IMR-90 (cell line): ENCODE results near the gene PTPMT1. TPM values are rescaled to one million over a fixed set of nuclear protein-coding genes. Genes with fewer than 3 reads are reported as not detected.

Experiments used
- ATAC-seq: fragments of 200-7000 bp; cut with Tn5 transposase; 2 replicates; pipeline ENCODE4 v1.9.1; 2020; ENCODE audit warnings: low read depth, mild to moderate bottlenecking, moderate library complexity
- BruUV-seq: library from RNA; stranded (reverse); fragments of 400-500 nt; replicated peaks from 2 replicates; lab custom pipeline; 2021; lab: Mats Ljungman, UMichigan
- CTCF ChIA-PET: fragments of 300-600 bp; formaldehyde crosslinking; extraction: SDS; loops from one replicate; lab custom pipeline; 2021; ENCODE audit warnings: antibody characterized with exemption; lab: Yijun Ruan, JAX
- POLR2A ChIA-PET: fragments of 300-600 bp; sonication (Branson Sonifier 250); formaldehyde crosslinking; loops from one replicate; lab custom pipeline; 2022; ENCODE audit warnings: antibody characterized with exemption; ENCODE audit not compliant: unreplicated experiment; lab: Charles Lee
- DNase-seq: peaks from one replicate; pipeline ENCODE4 v3.0.0; 2013
- H2AFZ ChIP-seq: replicated peaks from 2 replicates; pipeline ENCODE3; 2013; ENCODE audit warnings: low read length, mild to moderate bottlenecking; ENCODE audit not compliant: poor library complexity
- H2AK5ac ChIP-seq: 2 replicates; pipeline ENCODE4 v1.6.1; 2013; ENCODE audit warnings: low read depth, low read length, inconsistent platforms
- H2AK9ac ChIP-seq: replicated peaks from 2 replicates; pipeline ENCODE3; 2013; ENCODE audit warnings: mild to moderate bottlenecking, low read depth, low read length, moderate library complexity; ENCODE audit not compliant: poor library complexity
- H2BK120ac ChIP-seq: 2 replicates; pipeline ENCODE4 v1.6.1; 2013; ENCODE audit warnings: low read depth, low read length, inconsistent platforms
- H2BK15ac ChIP-seq: 3 replicates; pipeline ENCODE4 v1.6.1; 2013; ENCODE audit warnings: low read depth, low read length, inconsistent platforms
- H2BK20ac ChIP-seq: 2 replicates; pipeline ENCODE4 v1.6.1; 2013; ENCODE audit warnings: low read depth, mild to moderate bottlenecking, inconsistent platforms, low read length, moderate library complexity
- H2BK5ac ChIP-seq: 2 replicates; pipeline ENCODE4 v1.6.1; 2013; ENCODE audit warnings: mild to moderate bottlenecking, low read depth, low read length, inconsistent platforms; ENCODE audit not compliant: poor library complexity, severe bottlenecking
- H3K14ac ChIP-seq: replicated peaks from 2 replicates; pipeline ENCODE4 v1.6.1; 2013; ENCODE audit warnings: low read depth, low read length, inconsistent platforms
- H3K18ac ChIP-seq: 2 replicates; pipeline ENCODE4 v1.6.1; 2013; ENCODE audit warnings: low read depth, low read length, control low read depth
- H3K23ac ChIP-seq: 2 replicates; pipeline ENCODE4 v1.6.1; 2013; ENCODE audit warnings: low read depth, low read length, inconsistent platforms
- H3K27ac ChIP-seq: 2 replicates; pipeline ENCODE4 v1.5.1; 2013; ENCODE audit warnings: mild to moderate bottlenecking, control low read depth, low read length; ENCODE audit not compliant: insufficient read depth
- H3K27me3 ChIP-seq: 2 replicates; pipeline ENCODE4 v1.6.1; 2013; ENCODE audit warnings: low read length; ENCODE audit not compliant: control insufficient read depth, insufficient read depth
- H3K36me3 ChIP-seq: 2 replicates; pipeline ENCODE4 v1.6.1; 2013; ENCODE audit warnings: low read length, mixed read lengths; ENCODE audit not compliant: control insufficient read depth, insufficient read depth
- H3K4ac ChIP-seq: 2 replicates; pipeline ENCODE4 v1.6.1; 2013; ENCODE audit warnings: low read depth, low read length, inconsistent platforms
- H3K4me1 ChIP-seq: 2 replicates; pipeline ENCODE4 v1.6.1; 2013; ENCODE audit warnings: low read length, mixed read lengths; ENCODE audit not compliant: control insufficient read depth, insufficient read depth
- H3K4me2 ChIP-seq: 2 replicates; pipeline ENCODE4 v1.6.1; 2013; ENCODE audit warnings: low read depth, mild to moderate bottlenecking, control low read depth, low read length, moderate library complexity
- H3K4me3 ChIP-seq: 2 replicates; pipeline ENCODE4 v1.5.1; 2013; ENCODE audit warnings: low read depth, mild to moderate bottlenecking, control low read depth, low read length, moderate library complexity; ENCODE audit not compliant: insufficient read depth
- H3K56ac ChIP-seq: 2 replicates; pipeline ENCODE4 v1.6.1; 2013; ENCODE audit warnings: low read length, inconsistent platforms; ENCODE audit not compliant: insufficient read depth; ENCODE audit errors: extremely low read depth
- H3K79me1 ChIP-seq, 2 experiments: 2 replicates each; pipeline ENCODE4 v1.6.1; 2013; ENCODE audit warnings: low read length in 2 of 2, inconsistent platforms in 1 of 2, low read depth in 1 of 2
- H3K9ac ChIP-seq: 2 replicates; pipeline ENCODE4 v1.6.1; 2013; ENCODE audit warnings: low read depth, low read length, control low read depth
- H3K9me1 ChIP-seq: 2 replicates; pipeline ENCODE4 v1.6.1; 2013; ENCODE audit warnings: low read length, inconsistent platforms; ENCODE audit not compliant: insufficient read depth
- H3K9me3 ChIP-seq: 2 replicates; pipeline ENCODE4 v1.6.1; 2013; ENCODE audit warnings: low read length; ENCODE audit not compliant: control insufficient read depth, insufficient read depth
- H4K20me1 ChIP-seq: 2 replicates; pipeline ENCODE4 v1.6.1; 2013; ENCODE audit warnings: low read length, inconsistent platforms; ENCODE audit not compliant: insufficient read depth
- H4K5ac ChIP-seq: 2 replicates; pipeline ENCODE4 v1.6.1; 2013; ENCODE audit warnings: mild to moderate bottlenecking, low read depth, low read length, control low read depth
- H4K8ac ChIP-seq, 2 experiments: 2 replicates each; pipeline ENCODE4 v1.6.1; 2013; ENCODE audit warnings: low read depth in 2 of 2, low read length in 2 of 2, control low read depth in 1 of 2, inconsistent platforms in 1 of 2
- H4K91ac ChIP-seq: 2 replicates; pipeline ENCODE4 v1.6.1; 2013; ENCODE audit warnings: low read depth, low read length, inconsistent platforms; ENCODE audit not compliant: insufficient read depth
- BHLHE40 ChIP-seq: fragments of 150-350 bp; IDR thresholded peaks from 2 replicates; pipeline ENCODE4 v1.6.1; 2016; ENCODE audit warnings: mild to moderate bottlenecking, low read depth, low read length
- CEBPB ChIP-seq: IDR thresholded peaks from 2 replicates; pipeline ENCODE4 v1.6.1; 2012; ENCODE audit warnings: low read depth, low read length, improper control_type of control experiment
- CHD1 ChIP-seq: IDR thresholded peaks from 2 replicates; pipeline ENCODE4 v1.6.1; 2012; ENCODE audit warnings: low read depth, low read length, improper control_type of control experiment
- CTCF ChIP-seq: conservative IDR thresholded peaks from 2 replicates; pipeline ENCODE4 v1.5.1; 2012; ENCODE audit warnings: mild to moderate bottlenecking, low read depth, low read length, improper control_type of control experiment
- FOS ChIP-seq: fragments of 150-350 bp; IDR thresholded peaks from 2 replicates; pipeline ENCODE4 v1.6.1; 2016; ENCODE audit warnings: low read depth, low read length
- MAFK ChIP-seq: IDR thresholded peaks from 2 replicates; pipeline ENCODE4 v1.6.1; 2012; ENCODE audit warnings: low read depth, low read length, improper control_type of control experiment
- MAZ ChIP-seq: IDR thresholded peaks from 2 replicates; pipeline ENCODE4 v1.6.1; 2012; ENCODE audit warnings: low read depth, mild to moderate bottlenecking, low read length, improper control_type of control experiment, moderate library complexity, borderline replicate concordance
- MXI1 ChIP-seq: IDR thresholded peaks from 2 replicates; pipeline ENCODE4 v1.6.1; 2012; ENCODE audit warnings: low read depth, mild to moderate bottlenecking, low read length, moderate library complexity, borderline replicate concordance
- NFE2L2 ChIP-seq: fragments of 150-350 bp; IDR thresholded peaks from 2 replicates; pipeline ENCODE4 v1.6.1; 2016; ENCODE audit warnings: low read depth, mild to moderate bottlenecking, low read length
- POLR2A ChIP-seq: IDR thresholded peaks from 2 replicates; pipeline ENCODE4 v1.6.1; 2012; ENCODE audit warnings: mild to moderate bottlenecking, low read depth, low read length
- RAD21 ChIP-seq: IDR thresholded peaks from 2 replicates; pipeline ENCODE4 v1.6.1; 2012; ENCODE audit warnings: low read length, improper control_type of control experiment
- RCOR1 ChIP-seq: IDR thresholded peaks from 2 replicates; pipeline ENCODE4 v1.6.1; 2012; ENCODE audit warnings: mild to moderate bottlenecking, low read length, improper control_type of control experiment; ENCODE audit not compliant: insufficient replicate concordance
- RFX5 ChIP-seq: IDR thresholded peaks from 2 replicates; pipeline ENCODE4 v1.8.0; 2012; ENCODE audit warnings: low read depth, mild to moderate bottlenecking, low read length, moderate library complexity
- SMC3 ChIP-seq: fragments of 150-350 bp; IDR thresholded peaks from 2 replicates; pipeline ENCODE4 v1.6.1; 2016; ENCODE audit warnings: low read depth, mild to moderate bottlenecking, antibody characterized with exemption, low read length, moderate library complexity
- USF2 ChIP-seq: fragments of 150-350 bp; IDR thresholded peaks from 2 replicates; pipeline ENCODE4 v1.6.1; 2017; ENCODE audit warnings: mild to moderate bottlenecking, antibody characterized with exemption, low read length, low read depth
- WGBS, 2 experiments: methylation state at CpG; one replicate each; pipeline versions ENCODE4 v1.1.5 to v1.1.7; 2013; ENCODE audit warnings: missing lambda C conversion rate in 2 of 2; ENCODE audit not compliant: insufficient read length in 1 of 2; ENCODE audit errors: extremely low coverage in 2 of 2; 5-methylcytosine and 5-hydroxymethylcytosine counted together
- dilution Hi-C: fragments of 300-500 bp; cut with HindIII; formaldehyde crosslinking; loops from one replicate; pipeline ENCODE4 v1.14.3; 2018; ENCODE audit warnings: low sequenced_read_pairs; ENCODE audit not compliant: unreplicated experiment
- in situ Hi-C: fragments of 300-500 bp; cut with MboI; formaldehyde crosslinking; loops from 3 replicates; pipeline ENCODE4 v1.14.3; 2019; ENCODE audit warnings: low sequenced_read_pairs, inconsistent platforms, mixed read lengths
- intact Hi-C: fragments of 100-400 bp; cut with micrococcal nuclease; formaldehyde crosslinking; loops from 2 replicates; pipeline ENCODE4 v1.10.0; 2022
- polyA plus RNA-seq, 3 experiments: library from polyadenylated mRNA; depleted of rRNA; stranded (reverse); fragments of >200 nt; gene quantifications; 2 replicates each; pipeline ENCODE4 v1.2.3, GENCODE V29; 2012; ENCODE audit warnings: low replicate concordance in 1 of 3
- total RNA-seq: library from RNA; depleted of rRNA; stranded (reverse); fragments of >200 nt; gene quantifications from 2 replicates; pipeline ENCODE4 v1.2.3, GENCODE V29; 2012
- TF ChIP-seq, protein P1 (sequence below): fragments of 150-350 bp; IDR thresholded peaks from 2 replicates; pipeline ENCODE4 v1.6.1; 2016; ENCODE audit warnings: low read depth, mild to moderate bottlenecking, low read length, moderate library complexity, borderline replicate concordance

The PTPMT1 gene
- total and polyA plus RNA-seq, 2 of the 4 experiments (the other 2 are of a cell fraction), result 51.6 to 55.0 TPM

GRCh38 chr11:47620836-47621378, 55.5 kb downstream of the PTPMT1 start:
- no peak overlapping the region for H3K18ac ChIP-seq
- H3K27me3 ChIP-seq, result no peaks in the 10 kb centered on the region
- no peak for TF ChIP-seq SMC3
- TF ChIP-seq MXI1, result no peak
- TF ChIP-seq USF2, result no peak
- no peak for TF ChIP-seq CHD1
- no peak for TF ChIP-seq CTCF
- TF ChIP-seq POLR2A, result no peak
- no peak for TF ChIP-seq MAZ
- no peak for TF ChIP-seq RFX5
- no peak for TF ChIP-seq CEBPB
- TF ChIP-seq NFE2L2, result no peak
- no peak for TF ChIP-seq MAFK
- TF ChIP-seq FOS, result no peak
- TF ChIP-seq, protein P1, sequence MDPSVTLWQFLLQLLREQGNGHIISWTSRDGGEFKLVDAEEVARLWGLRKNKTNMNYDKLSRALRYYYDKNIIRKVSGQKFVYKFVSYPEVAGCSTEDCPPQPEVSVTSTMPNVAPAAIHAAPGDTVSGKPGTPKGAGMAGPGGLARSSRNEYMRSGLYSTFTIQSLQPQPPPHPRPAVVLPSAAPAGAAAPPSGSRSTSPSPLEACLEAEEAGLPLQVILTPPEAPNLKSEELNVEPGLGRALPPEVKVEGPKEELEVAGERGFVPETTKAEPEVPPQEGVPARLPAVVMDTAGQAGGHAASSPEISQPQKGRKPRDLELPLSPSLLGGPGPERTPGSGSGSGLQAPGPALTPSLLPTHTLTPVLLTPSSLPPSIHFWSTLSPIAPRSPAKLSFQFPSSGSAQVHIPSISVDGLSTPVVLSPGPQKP, result no peak
- TF ChIP-seq BHLHE40, result no peak
- TF ChIP-seq RAD21, result no peak
- no peak for TF ChIP-seq RCOR1
- no peak overlapping the region for H4K91ac ChIP-seq
- H3K4me3 ChIP-seq, result no peak overlapping the region
- H3K79me1 ChIP-seq, result peaks cover 0 to 9% of the 10 kb centered on the region in 2 experiments; a peak in 1 of 4 replicates
- no peak overlapping the region for H3K4ac ChIP-seq
- in situ Hi-C loops (no loop called here), dilution Hi-C loops (no loop called here), intact Hi-C loops (loop anchor here (10.0 kb wide), 1 partner anchor 204 kb away; no protein-coding TSS in a partner anchor)
- no peak overlapping the region for H4K8ac ChIP-seq
- H3K56ac ChIP-seq, result no peak overlapping the region
- DNase-seq, result no peak
- H2AK5ac ChIP-seq, result no peak overlapping the region
- peaks cover 4% of the 10 kb centered on the region for H3K4me1 ChIP-seq
- peaks cover 9% of the 10 kb centered on the region for H4K20me1 ChIP-seq
- H2BK5ac ChIP-seq, result no peak overlapping the region
- no peak overlapping the region for H2BK120ac ChIP-seq
- H2AK9ac ChIP-seq, result no peak overlapping the region
- no peak overlapping the region for H3K27ac ChIP-seq
- no CpG with 5 or more reads among the region's 2 CpGs for WGBS, 2 experiments
- H3K9me1 ChIP-seq, result 0 out of 2 replicates have a peak, but pooled peaks cover 3% of the 10 kb centered on the region
- BruUV-seq, result no TSS peak
- H2AFZ ChIP-seq, result no peak overlapping the region
- no peak overlapping the region for H4K5ac ChIP-seq
- no peak for ATAC-seq
- no peak overlapping the region for H3K9ac ChIP-seq
- POLR2A ChIA-PET, result no interaction called here
- H3K9me3 ChIP-seq, result no peaks in the 10 kb centered on the region
- CTCF ChIA-PET, result interaction anchor here (1.4 kb wide), 1 partner anchor 17 kb away, joined by 3 read pairs; no protein-coding TSS in a partner anchor
- no peak overlapping the region for H3K23ac ChIP-seq
- no peak overlapping the region for H2BK20ac ChIP-seq
- H2BK15ac ChIP-seq, result no peak overlapping the region
- no peak overlapping the region for H3K14ac ChIP-seq
- H3K4me2 ChIP-seq, result no peak overlapping the region
- peaks cover 27% of the 10 kb centered on the region for H3K36me3 ChIP-seq
